ENCODE measurements around the gene DOCK7. TPM values are rescaled to one million over a fixed set of nuclear protein-coding genes. Genes with fewer than 3 reads are reported as not detected.

DOCK7 gene
- total and polyA plus RNA-seq, 2 experiments from 2014 or later: 41.5 to 83.8 TPM

GRCh38 chr1:62676611-62677356 lies 11.4 kb downstream of the DOCK7 start:
- Histone ChIP-seq H3K79me2 (ENCODE audit: insufficient read depth) (peaks cover 94% of the 10 kb centered on the region), H3K9me3 (ENCODE audit: low read depth) (no peaks in the 10 kb centered on the region), H4K20me1 (ENCODE audit: insufficient read depth) (peaks cover 17% of the 10 kb centered on the region; the same call in 1 of the 2 replicates), H3K36me3 (ENCODE audit: low read depth) (no peaks in the 10 kb centered on the region), H3K27ac (peak overlapping the region; percentile 61), H2AFZ (no peak overlapping the region), H3F3A (ENCODE audit: insufficient read depth) (peaks cover 32% of the 10 kb centered on the region), H3K9ac (peak overlapping the region; percentile 5; the same call in 1 of the 2 replicates), H3K27me3 (replicated peaks; ENCODE audit: insufficient read depth) (no peaks in the 10 kb centered on the region), H3K9me2 (ENCODE audit: insufficient read depth) (no peaks in the 10 kb centered on the region), H3K4me3 (no peak overlapping the region), H3K4me1 (ENCODE audit: insufficient read depth) (peaks cover 33% of the 10 kb centered on the region), H3K4me2 (ENCODE audit: unreplicated experiment) (peak overlapping the region; percentile 36)
- in situ Hi-C loops (cut with MboI): no loop called here
- TF ChIP-seq EZH2 (IDR thresholded peaks at IDR 0.05; ENCODE audit: insufficient read depth, poor library complexity, severe bottlenecking): no peak
- no peak for TF ChIP-seq EZH2phosphoT487 (IDR thresholded peaks at IDR 0.05; ENCODE audit: insufficient read depth, low read depth)
- WGBS, 2 experiments (ENCODE audit: low coverage in 1 of 2, low lambda C conversion rate in 2 of 2, missing lambda C conversion rate in 2 of 2): 52 to 55% methylated on average over 2 of the region's 2 CpGs
- DNase-seq: peak; percentile 78

- H3K27me3 ChIP-seq (replicated peaks; ENCODE audit: insufficient read depth): no peaks in the 10 kb centered on the region
- no peak overlapping the region for H3K4me2 ChIP-seq (ENCODE audit: unreplicated experiment)
- no peaks in the 10 kb centered on the region for H3K36me3 ChIP-seq (ENCODE audit: low read depth)
- H3K9me3 ChIP-seq (ENCODE audit: low read depth): no peaks in the 10 kb centered on the region
- peaks cover 90% of the 10 kb centered on the region for H3K79me2 ChIP-seq (ENCODE audit: insufficient read depth)
- H4K20me1 ChIP-seq (ENCODE audit: insufficient read depth): peaks cover 15% of the 10 kb centered on the region; the same call in 1 of the 2 replicates
- in situ Hi-C loops (cut with MboI): no loop called here
- peaks cover 30% of the 10 kb centered on the region for H3F3A ChIP-seq (ENCODE audit: insufficient read depth)
- no peak overlapping the region for H3K4me3 ChIP-seq
- no peak overlapping the region for H3K9ac ChIP-seq
- H3K27ac ChIP-seq: no peak overlapping the region
- WGBS, 2 experiments (ENCODE audit: low coverage in 1 of 2, low lambda C conversion rate in 2 of 2, missing lambda C conversion rate in 2 of 2): 57 to 71% methylated on average over 1 of the region's 1 CpG
- TF ChIP-seq EZH2 (IDR thresholded peaks at IDR 0.05; ENCODE audit: insufficient read depth, poor library complexity, severe bottlenecking) (no peak), EZH2phosphoT487 (IDR thresholded peaks at IDR 0.05; ENCODE audit: insufficient read depth, low read depth) (no peak)
- no peaks in the 10 kb centered on the region for H3K9me2 ChIP-seq (ENCODE audit: insufficient read depth)
- DNase-seq: no peak
- peaks cover 33% of the 10 kb centered on the region for H3K4me1 ChIP-seq (ENCODE audit: insufficient read depth)
- H2AFZ ChIP-seq: no peak overlapping the region
These were observed 14.6 kb downstream of the DOCK7 start for GRCh38 chr1:62673629-62674028.

- peaks cover 15% of the 10 kb centered on the region; the same call in 1 of the 2 replicates for H4K20me1 ChIP-seq (ENCODE audit: insufficient read depth)
- H2AFZ ChIP-seq: no peak overlapping the region
- in situ Hi-C loops (cut with MboI): no loop called here
- no peaks in the 10 kb centered on the region for H3K36me3 ChIP-seq (ENCODE audit: low read depth)
- no peaks in the 10 kb centered on the region for H3K9me2 ChIP-seq (ENCODE audit: insufficient read depth)
- no peak overlapping the region for H3K9ac ChIP-seq
- H3K27ac ChIP-seq: no peak overlapping the region
- peaks cover 22% of the 10 kb centered on the region for H3F3A ChIP-seq (ENCODE audit: insufficient read depth)
- peaks cover 90% of the 10 kb centered on the region for H3K79me2 ChIP-seq (ENCODE audit: insufficient read depth)
- H3K4me1 ChIP-seq (ENCODE audit: insufficient read depth): peaks cover 26% of the 10 kb centered on the region
- no peaks in the 10 kb centered on the region for H3K9me3 ChIP-seq (ENCODE audit: low read depth)
- WGBS, 2 experiments (ENCODE audit: low coverage in 1 of 2, low lambda C conversion rate in 2 of 2, missing lambda C conversion rate in 2 of 2): 88 to 94% methylated on average over 1 of the region's 1 CpG
- no peak overlapping the region for H3K4me2 ChIP-seq (ENCODE audit: unreplicated experiment)
- H3K27me3 ChIP-seq (replicated peaks; ENCODE audit: insufficient read depth): no peaks in the 10 kb centered on the region
- no peak for DNase-seq
- no peak for TF ChIP-seq EZH2 (IDR thresholded peaks at IDR 0.05; ENCODE audit: insufficient read depth, poor library complexity, severe bottlenecking)
- TF ChIP-seq EZH2phosphoT487 (IDR thresholded peaks at IDR 0.05; ENCODE audit: insufficient read depth, low read depth): no peak
- no peak overlapping the region for H3K4me3 ChIP-seq
These were observed 16.2 kb downstream of the DOCK7 start for GRCh38 chr1:62672029-62672428.

- in situ Hi-C loops (cut with MboI): no loop called here
- H2AFZ ChIP-seq: no peak overlapping the region
- H3K27me3 ChIP-seq (replicated peaks; ENCODE audit: insufficient read depth): no peaks in the 10 kb centered on the region
- DNase-seq: no peak
- no peaks in the 10 kb centered on the region for H3K9me3 ChIP-seq (ENCODE audit: low read depth)
- peaks cover 78% of the 10 kb centered on the region for H3K79me2 ChIP-seq (ENCODE audit: insufficient read depth)
- no peak overlapping the region for H3K4me2 ChIP-seq (ENCODE audit: unreplicated experiment)
- H3K9me2 ChIP-seq (ENCODE audit: insufficient read depth): no peaks in the 10 kb centered on the region
- H3K9ac ChIP-seq: no peak overlapping the region
- TF ChIP-seq EZH2phosphoT487 (IDR thresholded peaks at IDR 0.05; ENCODE audit: insufficient read depth, low read depth) (no peak), EZH2 (IDR thresholded peaks at IDR 0.05; ENCODE audit: insufficient read depth, poor library complexity, severe bottlenecking) (no peak)
- H3K36me3 ChIP-seq (ENCODE audit: low read depth): peaks cover 24% of the 10 kb centered on the region; the same call in 1 of the 2 replicates
- no peaks in the 10 kb centered on the region; the same call in 1 of the 2 replicates for H4K20me1 ChIP-seq (ENCODE audit: insufficient read depth)
- H3K4me1 ChIP-seq (ENCODE audit: insufficient read depth): no peaks in the 10 kb centered on the region
- WGBS, 2 experiments (ENCODE audit: low coverage in 1 of 2, low lambda C conversion rate in 2 of 2, missing lambda C conversion rate in 2 of 2): 66 to 86% methylated on average over 1 of the region's 1 CpG
- H3F3A ChIP-seq (ENCODE audit: insufficient read depth): no peaks in the 10 kb centered on the region
- no peak overlapping the region for H3K4me3 ChIP-seq
- no peak overlapping the region for H3K27ac ChIP-seq
These were observed 33.4 kb downstream of the DOCK7 start for GRCh38 chr1:62654744-62655143.

Measured in GM23248 (cell line).